ENCODE data around the gene CDC25B. TPM values are rescaled to one million over a fixed set of nuclear protein-coding genes. Genes with fewer than 3 reads are reported as not detected.

Gene CDC25B
- polyA plus RNA-seq, 1 donor (not counting 4 experiments of a cell fraction or from before 2014, with no cell fraction given) = 23.5 TPM

- Histone ChIP-seq H2AFZ (ENCODE audit: control insufficient read depth, low read length) (no peak overlapping the region), H3K79me2 (ENCODE audit: control insufficient read depth, insufficient read depth, low read length) (no peaks in the 10 kb centered on the region), H3K4me1 (ENCODE audit: control insufficient read depth, extremely low read depth, insufficient read depth, low read length) (peaks cover 16% of the 10 kb centered on the region), H3K27ac (ENCODE audit: control insufficient read depth, insufficient read depth, low read length) (no peak overlapping the region), H3K27me3 (ENCODE audit: control insufficient read depth, extremely low read depth, insufficient read depth, low read length) (peaks cover 22% of the 10 kb centered on the region), H3K9ac (ENCODE audit: control insufficient read depth, extremely low read depth, insufficient read depth, low read length) (no peak overlapping the region), H3K9me1 (ENCODE audit: control insufficient read depth, extremely low read depth, insufficient read depth, low read length) (no peaks in the 10 kb centered on the region), H3K4me3 (ENCODE audit: control insufficient read depth in 2 of 3, extremely low read depth in 1 of 3, insufficient read depth in 2 of 3, low read depth in 1 of 3, low read length in 3 of 3) (no peak overlapping the region), H3K9me3 (ENCODE audit: control insufficient read depth, low read depth, low read length) (no peaks in the 10 kb centered on the region), H4K20me1 (ENCODE audit: control insufficient read depth, extremely low read depth, insufficient read depth, low read length) (peaks cover 7% of the 10 kb centered on the region), H3K4me2 (ENCODE audit: control insufficient read depth, extremely low read depth, insufficient read depth, low read depth, low read length) (no peak overlapping the region), H3K36me3 (ENCODE audit: control insufficient read depth in 2 of 2, extremely low read depth in 1 of 2, insufficient read depth in 2 of 2, low read length in 2 of 2) (peaks cover 0 to 10% of the 10 kb centered on the region in 2 experiments)
- dilution Hi-C loops (cut with MboI; ENCODE audit: extremely low pct_ligation_motif_present, low sequenced_read_pairs) = no loop called here
- TF ChIP-seq EZH2 (IDR thresholded peaks at IDR 0.05; ENCODE audit: low read length) = no peak
- no peak for TF ChIP-seq CTCF (optimal IDR thresholded peaks at IDR 0.05 in 1 of 3, IDR thresholded peaks at IDR 0.05 in 1 of 3, conservative IDR thresholded peaks at IDR 0.05 in 1 of 3; ENCODE audit: extremely low read depth in 1 of 3, insufficient read depth in 2 of 3, low read length in 3 of 3)
- FAIRE-seq (no peak), DNase-seq (ENCODE audit: low read depth, low spot score) (no peak)
Measured at GRCh38 chr20:3754276-3754630, 41.9 kb upstream of the CDC25B start.

- Histone ChIP-seq H3K27me3 (ENCODE audit: control insufficient read depth, extremely low read depth, insufficient read depth, low read length) (peaks cover 14% of the 10 kb centered on the region), H3K4me2 (ENCODE audit: control insufficient read depth, extremely low read depth, insufficient read depth, low read depth, low read length) (no peak overlapping the region), H3K4me1 (ENCODE audit: control insufficient read depth, extremely low read depth, insufficient read depth, low read length) (peaks cover 7% of the 10 kb centered on the region), H3K9ac (ENCODE audit: control insufficient read depth, extremely low read depth, insufficient read depth, low read length) (no peak overlapping the region), H2AFZ (ENCODE audit: control insufficient read depth, low read length) (no peak overlapping the region), H3K9me1 (ENCODE audit: control insufficient read depth, extremely low read depth, insufficient read depth, low read length) (no peaks in the 10 kb centered on the region), H3K27ac (ENCODE audit: control insufficient read depth, insufficient read depth, low read length) (no peak overlapping the region), H4K20me1 (ENCODE audit: control insufficient read depth, extremely low read depth, insufficient read depth, low read length) (peaks cover 7% of the 10 kb centered on the region), H3K4me3 (ENCODE audit: control insufficient read depth in 2 of 3, extremely low read depth in 1 of 3, insufficient read depth in 2 of 3, low read depth in 1 of 3, low read length in 3 of 3) (no peak overlapping the region), H3K9me3 (ENCODE audit: control insufficient read depth, low read depth, low read length) (no peaks in the 10 kb centered on the region), H3K36me3 (ENCODE audit: control insufficient read depth in 2 of 2, extremely low read depth in 1 of 2, insufficient read depth in 2 of 2, low read length in 2 of 2) (peaks cover 4 to 15% of the 10 kb centered on the region in 2 experiments), H3K79me2 (ENCODE audit: control insufficient read depth, insufficient read depth, low read length) (peaks cover 1% of the 10 kb centered on the region)
- dilution Hi-C loops (cut with MboI; ENCODE audit: extremely low pct_ligation_motif_present, low sequenced_read_pairs) = no loop called here
- FAIRE-seq (no peak), DNase-seq (ENCODE audit: low read depth, low spot score) (no peak)
- no peak for TF ChIP-seq CTCF (optimal IDR thresholded peaks at IDR 0.05 in 1 of 3, IDR thresholded peaks at IDR 0.05 in 1 of 3, conservative IDR thresholded peaks at IDR 0.05 in 1 of 3; ENCODE audit: extremely low read depth in 1 of 3, insufficient read depth in 2 of 3, low read length in 3 of 3)
- no peak for TF ChIP-seq EZH2 (IDR thresholded peaks at IDR 0.05; ENCODE audit: low read length)
Measured at GRCh38 chr20:3755269-3755668, 40.8 kb upstream of the CDC25B start.

Data from keratinocyte (primary cell).